HCT116 (cell line): Measurements from ENCODE around the gene TGOLN2. TPM values are rescaled to one million over a fixed set of nuclear protein-coding genes. Genes with fewer than 3 reads are reported as not detected.

Source experiments
- ATAC-seq: fragments of 200-7000 bp; cut with Tn5 transposase; 2 replicates; pipeline ENCODE4 v1.9.1; 2020; ENCODE audit warnings: mild to moderate bottlenecking, moderate library complexity
- BruUV-seq: library from RNA; stranded (reverse); fragments of 400-500 nt; replicated peaks from 2 replicates; lab custom pipeline; 2021; lab: Mats Ljungman, UMichigan
- CTCF ChIA-PET: fragments of 300-600 bp; sonication (Branson Sonifier 250); formaldehyde crosslinking; loops from one replicate; lab custom pipeline; 2021; ENCODE audit warnings: antibody characterized with exemption; lab: Charles Lee
- POLR2A ChIA-PET: fragments of 300-600, 350-600 bp; sonication (Branson Sonifier 250); formaldehyde crosslinking; loops from one replicate; lab custom pipeline; 2021; ENCODE audit warnings: antibody characterized with exemption; lab: Charles Lee
- RAD21 ChIA-PET, 2 experiments: fragments of 300-600 bp; sonication (Branson Sonifier 250); formaldehyde crosslinking; loops; one replicate each; lab custom pipeline; 2023; ENCODE audit warnings: low total read pairs in 2 of 2; ENCODE audit not compliant: uncharacterized antibody in 2 of 2, unreplicated experiment in 2 of 2, low non-redundant PET in 1 of 2; lab: Charles Lee
- DNase-seq: peaks from one replicate; pipeline ENCODE4 v3.0.0-alpha.2; 2010; ENCODE audit warnings: low read depth, low spot score
- H2AFZ ChIP-seq: fragments of 200-600 bp; shearing (Covaris generic), sonication (generic); 2 replicates; pipeline ENCODE4 v1.6.1; 2017; ENCODE audit warnings: low read depth, mixed run types, mixed read lengths, antibody characterized with exemption, low read length; ENCODE audit not compliant: poor library complexity, severe bottlenecking
- H3K27ac ChIP-seq: 2 replicates; pipeline ENCODE4 v1.5.1; 2012; ENCODE audit warnings: low read depth, low read length
- H3K27me3 ChIP-seq: fragments of 200-600 bp; sonication (generic); 2 replicates; pipeline ENCODE4 v1.6.1; 2016; ENCODE audit warnings: mixed run types, low read length, mixed read lengths; ENCODE audit not compliant: insufficient read depth
- H3K36me3 ChIP-seq, 2 experiments: fragments of 200-500 bp in 1 of 2; fragments of 200-600 bp in 1 of 2; sonication (Bioruptor generic) in 1 of 2; sonication (generic) in 1 of 2; 2 replicates each; pipeline versions ENCODE4 v1.5.1 to v1.6.1; 2014 to 2016; ENCODE audit warnings: low read length in 2 of 2, inconsistent platforms in 1 of 2, mixed read lengths in 1 of 2, mixed run types in 1 of 2; ENCODE audit not compliant: insufficient read depth in 2 of 2, control insufficient read depth in 1 of 2
- H3K4me1 ChIP-seq, 2 experiments: fragments of 200-600 bp in 1 of 2; sonication (generic) in 1 of 2; 2 replicates each; pipeline versions ENCODE4 v1.5.1 to v1.6.1; 2012 to 2017; ENCODE audit warnings: low read length in 2 of 2, inconsistent platforms in 1 of 2, mild to moderate bottlenecking in 1 of 2, mixed read lengths in 1 of 2, mixed run types in 1 of 2, moderate library complexity in 1 of 2; ENCODE audit not compliant: insufficient read depth in 2 of 2, control insufficient read depth in 1 of 2
- H3K4me2 ChIP-seq: fragments of 200-600 bp; sonication (generic); 2 replicates; pipeline ENCODE4 v1.6.1; 2017; ENCODE audit warnings: mixed run types, low read length, mixed read lengths
- H3K4me3 ChIP-seq, 2 experiments: fragments of 200-600 bp in 1 of 2; sonication (generic) in 1 of 2; replicated peaks in 1 of 2; 2 replicates each; pipeline ENCODE4 v1.5.1; 2011 to 2016; ENCODE audit warnings: low read length in 2 of 2, control low read depth in 1 of 2, low read depth in 1 of 2, mild to moderate bottlenecking in 1 of 2, mixed read lengths in 1 of 2, mixed run types in 1 of 2
- H3K79me2 ChIP-seq: fragments of 200-600 bp; sonication (generic); 2 replicates; pipeline ENCODE4 v1.6.1; 2017; ENCODE audit warnings: mild to moderate bottlenecking, mixed run types, low read length, moderate library complexity, mixed read lengths; ENCODE audit not compliant: insufficient read depth
- H3K9ac ChIP-seq: fragments of 200-600 bp; sonication (generic); 2 replicates; pipeline ENCODE4 v1.6.1; 2016; ENCODE audit warnings: low read length, mixed read lengths
- H3K9me2 ChIP-seq: fragments of 200-600 bp; sonication (generic), shearing (Covaris generic); 2 replicates; pipeline ENCODE4 v1.6.1; 2017; ENCODE audit warnings: mixed run types, mild to moderate bottlenecking, moderate library complexity; ENCODE audit not compliant: insufficient read depth
- H3K9me3 ChIP-seq, 2 experiments: fragments of 200-500 bp in 1 of 2; fragments of 200-600 bp in 1 of 2; sonication (Bioruptor generic) in 1 of 2; sonication (generic) in 1 of 2; 2 replicates each; pipeline ENCODE4 v1.6.1; 2014 to 2017; ENCODE audit warnings: low read length in 2 of 2, mixed read lengths in 2 of 2, inconsistent platforms in 1 of 2, low read depth in 1 of 2, mild to moderate bottlenecking in 1 of 2, mixed run types in 1 of 2, moderate library complexity in 1 of 2; ENCODE audit not compliant: control insufficient read depth in 1 of 2, insufficient read depth in 1 of 2
- H4K20me1 ChIP-seq: fragments of 200-600 bp; sonication (generic), shearing (Covaris generic); 2 replicates; pipeline ENCODE4 v1.6.1; 2017; ENCODE audit warnings: mixed run types, mild to moderate bottlenecking, moderate library complexity; ENCODE audit not compliant: insufficient read depth
- EGR1 ChIP-seq: IDR thresholded peaks from 2 replicates; pipeline ENCODE4 v1.6.1; 2012; ENCODE audit warnings: low read depth
- EZH2phosphoT487 ChIP-seq: fragments of 200-600 bp; IDR thresholded peaks from 2 replicates; pipeline ENCODE4 v1.6.1; 2018; ENCODE audit warnings: antibody characterized with exemption, borderline replicate concordance
- FOSL1 ChIP-seq: IDR thresholded peaks from 2 replicates; pipeline ENCODE4 v1.6.1; 2012; ENCODE audit warnings: low read depth
- JUND ChIP-seq: IDR thresholded peaks from 2 replicates; pipeline ENCODE4 v1.6.1; 2012
- POLR2AphosphoS5 ChIP-seq: IDR thresholded peaks from 2 replicates; pipeline ENCODE4 v1.6.1; 2011; ENCODE audit warnings: mild to moderate bottlenecking, low read depth, low read length, moderate library complexity
- REST ChIP-seq: IDR thresholded peaks from 2 replicates; pipeline ENCODE4 v1.6.1; 2012; ENCODE audit warnings: low read depth
- SIN3A ChIP-seq: IDR thresholded peaks from 2 replicates; pipeline ENCODE4 v1.6.1; 2012; ENCODE audit warnings: low read depth
- ZBTB33 ChIP-seq: IDR thresholded peaks from 2 replicates; pipeline ENCODE4 v1.6.1; 2011; ENCODE audit warnings: mild to moderate bottlenecking, low read length, moderate library complexity; ENCODE audit not compliant: insufficient replicate concordance; ENCODE audit errors: extremely low read depth
- ZFX ChIP-seq: fragments of 450-650 bp; IDR thresholded peaks from 2 replicates; pipeline ENCODE4 v1.6.1; 2017
- intact Hi-C: fragments of 100-400 bp; cut with micrococcal nuclease; formaldehyde crosslinking; loops from 2 replicates; pipeline ENCODE4 v1.10.0; 2022
- total RNA-seq: library from RNA; stranded (reverse); gene quantifications from one replicate; pipeline ENCODE4 v1.2.1, GENCODE V29; 2021; ENCODE audit not compliant: unreplicated experiment

TGOLN2 gene
- total RNA-seq, 1 experiment from 2014 or later: 43.2 TPM

- no peak for DNase-seq
- Histone ChIP-seq H3K79me2 (peaks cover 66% of the 10 kb centered on the region), H3K4me1 (peaks cover 10 to 21% of the 10 kb centered on the region in 2 experiments), H2AFZ (no peak overlapping the region), H3K27me3 (no peaks in the 10 kb centered on the region), H3K9me2 (no peaks in the 10 kb centered on the region), H3K27ac (no peak overlapping the region), H4K20me1 (peaks cover 5% of the 10 kb centered on the region; the same call in 1 of the 2 replicates), H3K9ac (no peak overlapping the region), H3K4me2 (no peak overlapping the region), H3K36me3 (peaks cover 38 to 46% of the 10 kb centered on the region in 2 experiments), H3K9me3 (no peaks in the 10 kb centered on the region), H3K4me3 (no peak overlapping the region)
- no peak for ATAC-seq
- ChIA-PET RAD21 (no interaction called here), CTCF (no interaction called here), POLR2A (no interaction called here)
- no peak for TF ChIP-seq REST
- TF ChIP-seq ZBTB33: no peak
- TF ChIP-seq EGR1: no peak
- no peak for TF ChIP-seq EZH2phosphoT487
- TF ChIP-seq FOSL1: no peak
- TF ChIP-seq SIN3A: no peak
- no peak for TF ChIP-seq ZFX
- no peak for TF ChIP-seq POLR2AphosphoS5
- TF ChIP-seq JUND: no peak
- intact Hi-C loops: loop anchor here (10.0 kb wide), 1 partner anchor 229 kb away; no protein-coding TSS in a partner anchor
- BruUV-seq: no TSS peak
Measured at GRCh38 chr2:85325466-85325811, 2.4 kb downstream of the TGOLN2 start.
